ENCODE results near the gene NFIC. TPM values are rescaled to one million over a fixed set of nuclear protein-coding genes. Genes with fewer than 3 reads are reported as not detected.

Gene NFIC
- total RNA-seq, 1 donor from 2014 or later = 1.1 TPM

DNA sequence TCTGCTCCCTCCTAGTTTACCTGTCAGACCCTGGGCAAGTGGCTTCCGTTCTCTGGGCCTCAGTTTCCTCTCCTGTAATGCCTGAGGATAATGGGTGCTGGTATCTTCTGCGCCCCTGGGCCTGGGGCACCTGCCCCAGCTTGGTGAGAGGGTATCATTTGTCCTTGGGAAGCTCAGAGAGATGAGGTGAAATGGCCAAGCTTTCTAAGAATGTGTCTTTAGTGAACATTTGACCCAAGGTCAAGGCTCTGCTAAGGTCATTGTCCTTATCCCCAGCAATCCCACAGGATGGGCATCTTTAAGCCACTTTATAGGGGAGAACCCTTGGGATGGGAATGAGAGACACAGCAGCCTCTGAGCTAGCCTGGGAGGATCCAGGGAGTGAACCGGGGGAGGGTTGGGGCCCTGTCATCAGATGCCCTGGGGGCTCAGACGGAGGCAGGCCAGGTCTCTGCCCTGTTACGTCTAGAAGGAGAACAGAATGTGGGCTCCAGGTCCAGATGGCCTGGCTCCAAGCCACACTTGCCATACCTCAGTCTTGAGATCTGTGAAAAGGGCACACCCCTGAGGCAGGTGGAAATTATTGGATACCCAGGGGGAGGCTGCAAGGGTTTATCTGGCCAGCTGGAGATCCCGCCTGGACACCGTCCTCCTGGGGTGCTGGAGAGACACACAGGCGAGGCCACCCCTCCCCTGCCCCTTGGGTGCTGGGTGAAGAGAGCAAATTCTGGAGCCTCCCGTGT, 1.1 kb upstream of the NFIC start:
- Histone ChIP-seq H3F3A (ENCODE audit: low read depth) (peaks cover 33% of the 10 kb centered on the region), H3K36me3 (no peaks in the 10 kb centered on the region), H3K4me1 (peaks cover 20% of the 10 kb centered on the region), H4K20me1 (ENCODE audit: low read depth) (peaks cover 46% of the 10 kb centered on the region), H3K27ac (no peak overlapping the region), H3K27me3 (peaks cover 100% of the 10 kb centered on the region), H3K9ac (no peak overlapping the region), H3K79me2 (ENCODE audit: low read depth) (no peaks in the 10 kb centered on the region), H2AFZ (replicated peaks) (no peak overlapping the region), H3K4me3 (no peak overlapping the region), H3K4me2 (no peak overlapping the region), H3K9me3 (ENCODE audit: low read depth) (no peaks in the 10 kb centered on the region)
- Mint-ChIP-seq H3K36me3 (no peaks in the 10 kb centered on the region), H3K9me3 (no peaks in the 10 kb centered on the region), H3K27ac (no peak overlapping the region), H3K4me1 (peaks cover 20% of the 10 kb centered on the region), H3K4me3 (peak overlapping the region; percentile 72), H3K27me3 (ENCODE audit: insufficient read depth, low read depth) (peaks cover 79% of the 10 kb centered on the region)
- no peak for DNase-seq (ENCODE audit: low spot score)
- TF ChIP-seq EZH2 (IDR thresholded peaks at IDR 0.05) (no peak), CTCF (IDR thresholded peaks at IDR 0.05) (no peak), EZH2phosphoT487 (IDR thresholded peaks at IDR 0.05) (no peak)

DNA sequence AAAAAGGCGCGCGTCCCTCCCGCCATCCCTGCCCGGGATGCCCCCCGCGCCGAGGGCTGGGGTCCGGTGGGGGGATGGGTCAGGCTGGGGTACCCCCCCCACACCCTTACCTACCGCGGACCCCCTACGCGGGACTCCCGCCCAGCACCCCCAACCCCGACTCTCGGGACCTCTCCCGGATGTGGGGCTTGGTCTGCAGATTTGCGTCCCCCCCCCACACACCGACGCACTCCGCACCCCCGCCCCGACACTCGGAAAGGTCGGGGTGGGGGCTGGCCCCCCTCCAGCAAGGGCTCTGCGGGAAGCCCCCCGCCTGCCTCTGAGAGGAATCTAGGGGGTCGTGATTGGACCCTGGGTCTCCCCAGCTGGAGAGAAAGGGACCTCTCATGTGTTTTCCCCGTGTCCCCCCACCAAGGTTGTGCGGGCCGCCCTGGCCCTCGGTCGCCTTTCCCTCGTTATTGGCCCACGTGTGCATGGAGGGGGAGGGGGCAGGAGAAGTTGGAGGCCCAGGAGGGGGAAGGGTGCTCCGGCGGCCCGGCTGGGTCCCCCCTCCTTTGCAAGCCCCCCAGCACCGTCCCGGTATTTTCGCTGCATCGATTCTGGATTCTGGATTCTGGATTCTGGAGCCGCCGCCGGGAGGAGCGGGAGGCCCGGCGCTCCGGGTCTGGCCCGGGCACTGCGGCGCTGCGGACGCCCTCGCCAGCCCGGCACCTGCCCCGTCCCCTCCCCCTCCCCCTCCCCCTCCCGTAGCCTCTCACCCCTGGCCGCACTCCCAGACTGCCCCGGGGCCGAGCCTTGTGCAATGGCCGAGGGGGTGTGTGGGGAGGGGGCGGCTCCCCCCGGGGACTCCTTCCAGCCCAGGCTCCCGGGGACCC, 607 bp downstream of the NFIC start:
- Mint-ChIP-seq H3K27ac (no peak overlapping the region), H3K9me3 (peaks cover 2% of the 10 kb centered on the region), H3K4me3 (peak overlapping the region; percentile 48), H3K4me1 (peaks cover 17% of the 10 kb centered on the region), H3K36me3 (no peaks in the 10 kb centered on the region), H3K27me3 (ENCODE audit: insufficient read depth, low read depth) (peaks cover 81% of the 10 kb centered on the region)
- no peak overlapping the region for H3K27ac ChIP-seq
- peak; percentile 88 for TF ChIP-seq EZH2phosphoT487 (IDR thresholded peaks at IDR 0.05)
- TF ChIP-seq EZH2 (IDR thresholded peaks at IDR 0.05) = peak; percentile 83
- TF ChIP-seq CTCF (IDR thresholded peaks at IDR 0.05) = no peak
- no peaks in the 10 kb centered on the region for H3K79me2 ChIP-seq (ENCODE audit: low read depth)
- peaks cover 20% of the 10 kb centered on the region for H3K4me1 ChIP-seq
- H3K9ac ChIP-seq = no peak overlapping the region
- peak; percentile 65 for DNase-seq (ENCODE audit: low spot score)
- H3K9me3 ChIP-seq (ENCODE audit: low read depth) = no peaks in the 10 kb centered on the region
- peaks cover 31% of the 10 kb centered on the region for H3F3A ChIP-seq (ENCODE audit: low read depth)
- peak overlapping the region; percentile 82 for H2AFZ ChIP-seq (replicated peaks)
- no peaks in the 10 kb centered on the region for H3K36me3 ChIP-seq
- H3K4me2 ChIP-seq = peak overlapping the region; percentile 86
- peaks cover 100% of the 10 kb centered on the region for H3K27me3 ChIP-seq
- H4K20me1 ChIP-seq (ENCODE audit: low read depth) = peaks cover 29% of the 10 kb centered on the region
- H3K4me3 ChIP-seq = peak overlapping the region; percentile 49

- H3K27me3 Mint-ChIP-seq (ENCODE audit: insufficient read depth, low read depth) = peaks cover 79% of the 10 kb centered on the region
- Histone ChIP-seq H3K27ac (no peak overlapping the region), H3K4me1 (peaks cover 20% of the 10 kb centered on the region), H3K9me3 (ENCODE audit: low read depth) (no peaks in the 10 kb centered on the region), H3F3A (ENCODE audit: low read depth) (peaks cover 29% of the 10 kb centered on the region), H3K27me3 (peaks cover 100% of the 10 kb centered on the region), H4K20me1 (ENCODE audit: low read depth) (peaks cover 21% of the 10 kb centered on the region), H3K4me3 (peak overlapping the region; percentile 49), H2AFZ (replicated peaks) (no peak overlapping the region), H3K36me3 (no peaks in the 10 kb centered on the region), H3K4me2 (peak overlapping the region; percentile 86), H3K79me2 (ENCODE audit: low read depth) (no peaks in the 10 kb centered on the region), H3K9ac (no peak overlapping the region)
- H3K4me3 Mint-ChIP-seq = peak overlapping the region; percentile 72
- H3K27ac Mint-ChIP-seq = no peak overlapping the region
- no peaks in the 10 kb centered on the region for H3K36me3 Mint-ChIP-seq
- peaks cover 2% of the 10 kb centered on the region for H3K9me3 Mint-ChIP-seq
- peak; percentile 19 for TF ChIP-seq EZH2 (IDR thresholded peaks at IDR 0.05)
- TF ChIP-seq CTCF (IDR thresholded peaks at IDR 0.05) = no peak
- H3K4me1 Mint-ChIP-seq = peaks cover 17% of the 10 kb centered on the region
- no peak for DNase-seq (ENCODE audit: low spot score)
These were observed 1.5 kb downstream of the NFIC start for GRCh38 chr19:3367628-3368440.

Data from neural progenitor cell (in vitro differentiated cells).